ENCODE data around the gene UNK.
A peak's percentile ranks its signal among the peaks of the same experiment; 100 is the strongest.
"Not testable (repeated sequence)": the region's sequence is repeated elsewhere in the genome, so short reads cannot be mapped to it uniquely, and the experiment has no call there.

UNK gene

GRCh38 chr17:75754378-75755204 is 30.0 kb upstream of the UNK start:
- DNase-seq: no peak

- no peak for DNase-seq
These were observed 29.3 kb upstream of the UNK start for GRCh38 chr17:75755205-75755901.

GRCh38 chr17:75755990-75756389 is 28.6 kb upstream of the UNK start:
- no peak for DNase-seq

- no peak for DNase-seq
These were observed 28.0 kb upstream of the UNK start for GRCh38 chr17:75756451-75757085.

- DNase-seq: no peak
These were observed 27.4 kb upstream of the UNK start for GRCh38 chr17:75757086-75757681.

- DNase-seq: no peak
These were observed 26.3 kb upstream of the UNK start for GRCh38 chr17:75758131-75758905.

GRCh38 chr17:75759457-75759856 is 25.1 kb upstream of the UNK start:
- DNase-seq: no peak

- not testable (repeated sequence) for DNase-seq
These were observed 24.5 kb upstream of the UNK start for GRCh38 chr17:75759978-75760640.

- no peak for DNase-seq
These were observed 21.9 kb upstream of the UNK start for GRCh38 chr17:75762513-75763268.

GRCh38 chr17:75763269-75763607 is 21.4 kb upstream of the UNK start:
- no peak for DNase-seq

GRCh38 chr17:75763613-75764416 is 20.8 kb upstream of the UNK start:
- no peak for DNase-seq

- no peak for DNase-seq
These were observed 20.2 kb upstream of the UNK start for GRCh38 chr17:75764417-75764710.

GRCh38 chr17:75764711-75765421 is 19.7 kb upstream of the UNK start, which contains the start of gene GALK1:
TSS of gene GALK1 (minus strand) at chr17:75765192. CDS start at chr17:75765136, 56 bp downstream.
- DNase-seq: peak; percentile 14

- no peak for DNase-seq
These were observed 18.6 kb upstream of the UNK start for GRCh38 chr17:75765981-75766380.

- DNase-seq: no peak
These were observed 16.7 kb upstream of the UNK start for GRCh38 chr17:75767881-75768280.

GRCh38 chr17:75769536-75769935 is 15.1 kb upstream of the UNK start:
- no peak for DNase-seq

GRCh38 chr17:75771334-75772281 is 13.0 kb upstream of the UNK start:
- no peak for DNase-seq

- no peak for DNase-seq
These were observed 11.3 kb upstream of the UNK start for GRCh38 chr17:75773121-75773807.

All from NCI-H748 treated with DMSO at 0.1 percent for 48 hours (cell line).